Right cardiac atrium (tissue), 5 donors: ENCODE results near the gene COX6A1. TPM values are rescaled to one million over a fixed set of nuclear protein-coding genes. Genes with fewer than 3 reads are reported as not detected.

Experiments used
- ATAC-seq, 2 donors: fragments of 200-7000 bp; cut with Tn5 transposase; one replicate each; pipeline versions ENCODE4 v1.8.0 to v1.9.1; 2020; ENCODE audit warnings: moderate library complexity in 2 of 2, mild to moderate bottlenecking in 1 of 2
- DNase-seq, 3 donors: peaks; one replicate each; pipeline ENCODE4 v3.0.0-alpha.2; 2020
- H3K27ac ChIP-seq: one replicate; pipeline ENCODE4 v1.5.1; 2013; ENCODE audit warnings: mild to moderate bottlenecking, low read length, control low read depth, moderate library complexity
- H3K27me3 ChIP-seq: one replicate; pipeline ENCODE4 v1.6.1; 2013; ENCODE audit not compliant: control insufficient read depth, insufficient read depth
- H3K4me1 ChIP-seq: one replicate; pipeline ENCODE4 v1.6.1; 2013; ENCODE audit warnings: low read length; ENCODE audit not compliant: control insufficient read depth, insufficient read depth
- H3K4me3 ChIP-seq: one replicate; pipeline ENCODE4 v1.5.1; 2013; ENCODE audit warnings: low read length, control low read depth
- H3K9me3 ChIP-seq: one replicate; pipeline ENCODE4 v1.6.1; 2013; ENCODE audit warnings: low read length; ENCODE audit not compliant: control insufficient read depth
- WGBS: extraction: QIAGEN DNeasy Blood & Tissue Kit; methylation state at CpG from one replicate; pipeline ENCODE4 v1.1.7; 2013; 5-methylcytosine and 5-hydroxymethylcytosine counted together
- intact Hi-C, 4 donors: fragments of 100-400 bp; cut with DNase I; formaldehyde crosslinking; loops; one replicate each; pipeline versions ENCODE4 v1.11.0 to v1.14.0; 2022 to 2023
- polyA plus RNA-seq: library from polyadenylated mRNA; stranded (reverse); fragments of 200-250 nt; gene quantifications from one replicate; pipeline ENCODE4 v1.2.3, GENCODE V29; 2013
- total RNA-seq, 4 donors: library from RNA; stranded (reverse); fragmentation: NEBNext Ultra II Directional; extraction: Animal tissue kit (Norgen Biotek cat#: 25700); gene quantifications; one replicate each; pipeline ENCODE4 v1.2.1, GENCODE V29; 2021
- donor health status: healthy with polysubstance abuse.
- donor health status: DM: no; HTN: yes; CAD: no.
- donor health status: DM: no; HTN: no; CAD: no.
- donor health status: DM: no; HTN: yes; CAD: no; lungs with severe emphysema.
- donor health status: DM: yes; HTN: yes; CAD: no.

Gene COX6A1
- total and polyA plus RNA-seq, 5 donors: 132 to 553 (median 183) TPM

DNA sequence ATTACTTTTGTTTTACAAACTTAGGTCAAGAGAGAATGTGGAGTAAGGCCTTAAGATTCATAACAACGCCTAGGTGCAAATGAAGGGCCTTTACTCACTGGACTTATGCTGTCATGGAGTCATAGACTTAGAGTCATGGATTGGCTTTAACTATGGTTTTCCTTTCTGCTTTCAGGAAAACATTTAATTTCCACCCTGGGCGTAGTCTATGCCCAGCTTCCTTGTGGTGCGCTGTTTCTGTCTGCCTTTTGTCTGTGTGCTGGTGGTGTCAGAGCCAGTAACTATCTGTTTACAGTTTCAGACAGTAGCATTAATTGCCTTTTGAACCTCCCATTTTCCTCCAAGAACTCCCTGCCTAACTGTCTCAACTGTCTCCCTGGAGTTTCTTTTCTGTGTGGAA, 31.8 kb upstream of the COX6A1 start:
- no peak for DNase-seq
- no peak for ATAC-seq
- H3K27ac ChIP-seq: no peak overlapping the region
- no peaks in the 10 kb centered on the region for H3K27me3 ChIP-seq
- no peaks in the 10 kb centered on the region for H3K9me3 ChIP-seq
- H3K4me1 ChIP-seq: no peaks in the 10 kb centered on the region
- H3K4me3 ChIP-seq: no peak overlapping the region
- intact Hi-C loops: no loop called here
- 83% methylated on average over 3 of the region's 3 CpGs for WGBS

GRCh38 chr12:120406553-120406952, 31.4 kb upstream of the COX6A1 start:
- intact Hi-C loops: no loop called here
- WGBS: 93% methylated on average over 3 of the region's 3 CpGs
- ATAC-seq: no peak
- no peak for DNase-seq
- no peaks in the 10 kb centered on the region for H3K9me3 ChIP-seq
- H3K27ac ChIP-seq: no peak overlapping the region
- H3K27me3 ChIP-seq: no peaks in the 10 kb centered on the region
- no peaks in the 10 kb centered on the region for H3K4me1 ChIP-seq
- no peak overlapping the region for H3K4me3 ChIP-seq

GRCh38 chr12:120408771-120409170, 29.1 kb upstream of the COX6A1 start:
- WGBS: 93% methylated on average over 11 of the region's 11 CpGs
- DNase-seq (no peak), ATAC-seq (no peak)

DNA sequence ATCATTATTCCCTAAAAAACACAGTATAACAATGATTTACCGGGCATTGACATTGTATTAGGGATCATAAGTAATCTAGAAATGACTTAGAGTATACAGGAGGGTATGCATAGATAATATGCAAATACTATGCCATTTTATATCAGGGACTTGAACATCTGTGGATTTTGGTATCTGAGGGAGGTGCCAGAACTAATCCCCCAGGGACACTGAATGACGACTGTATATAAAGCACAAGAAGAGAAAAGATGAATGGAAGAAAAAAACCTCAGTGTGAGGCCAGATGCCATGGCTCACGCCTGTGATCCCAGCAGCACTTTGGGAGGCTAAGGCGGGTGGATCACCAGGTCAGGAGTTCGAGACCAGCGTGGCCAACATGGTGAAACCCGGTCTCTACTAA, 25.5 kb upstream of the COX6A1 start:
- no peaks in the 10 kb centered on the region for H3K4me1 ChIP-seq
- no peak overlapping the region for H3K4me3 ChIP-seq
- no peak overlapping the region for H3K27ac ChIP-seq
- H3K9me3 ChIP-seq: no peaks in the 10 kb centered on the region
- ATAC-seq (no peak), DNase-seq (no peak)
- 75% methylated on average over 7 of the region's 7 CpGs for WGBS
- no peaks in the 10 kb centered on the region for H3K27me3 ChIP-seq
- intact Hi-C loops: no loop called here

More at GRCh38 chr12:120408771-120409170, 29.1 kb upstream of the COX6A1 start:
- H3K27ac ChIP-seq: no peak overlapping the region
- H3K4me1 ChIP-seq: no peaks in the 10 kb centered on the region
- H3K4me3 ChIP-seq: no peak overlapping the region
- intact Hi-C loops: no loop called here
- H3K9me3 ChIP-seq: no peaks in the 10 kb centered on the region
- H3K27me3 ChIP-seq: no peaks in the 10 kb centered on the region

DNA sequence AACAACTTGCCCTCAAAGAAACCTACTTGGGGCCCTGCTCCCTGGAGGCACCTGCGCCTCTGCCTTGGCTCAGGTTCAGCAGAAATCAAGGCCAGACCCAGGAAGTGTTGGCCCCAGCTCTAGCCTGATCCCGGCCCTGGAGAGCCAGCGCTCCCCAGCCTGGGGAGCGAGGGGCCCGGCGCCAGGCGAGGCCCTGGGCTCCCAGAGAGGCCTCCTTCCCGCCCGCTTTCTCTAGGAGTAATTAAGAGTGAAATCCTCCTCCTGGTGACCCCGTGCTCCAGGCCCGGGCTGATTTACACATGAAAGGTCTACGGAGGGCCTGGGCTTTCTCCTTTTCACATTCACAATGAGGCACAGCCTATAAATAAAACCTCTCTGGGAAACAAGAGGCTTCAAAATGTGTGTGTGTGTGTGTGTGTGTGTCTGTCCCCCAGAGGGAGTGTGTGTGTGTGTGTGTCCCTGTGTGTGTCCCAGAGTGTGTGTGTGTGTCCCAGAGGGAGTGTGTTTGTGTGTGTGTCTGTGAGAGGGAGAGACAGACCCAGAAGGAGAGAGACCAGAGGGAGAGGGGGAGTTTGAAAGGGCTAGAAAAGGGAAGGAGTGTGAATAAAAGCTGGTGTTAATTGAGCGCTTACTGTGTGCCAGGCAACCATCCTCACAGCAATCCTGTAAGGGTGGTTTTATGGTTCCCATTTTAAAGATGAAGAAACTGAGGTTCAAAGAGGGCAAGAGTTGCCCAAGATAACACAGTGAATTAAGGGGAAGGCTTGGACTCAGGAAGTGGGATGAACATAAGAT, 23.8 kb upstream of the COX6A1 start:
- no peaks in the 10 kb centered on the region for H3K9me3 ChIP-seq
- DNase-seq (no peak), ATAC-seq (peak; percentile 48 to 49)
- intact Hi-C loops: no loop called here
- H3K27ac ChIP-seq: peak overlapping the region; percentile 15
- no peaks in the 10 kb centered on the region for H3K27me3 ChIP-seq
- 31% methylated on average over 13 of the region's 13 CpGs for WGBS
- H3K4me3 ChIP-seq: no peak overlapping the region
- H3K4me1 ChIP-seq: no peaks in the 10 kb centered on the region

DNA sequence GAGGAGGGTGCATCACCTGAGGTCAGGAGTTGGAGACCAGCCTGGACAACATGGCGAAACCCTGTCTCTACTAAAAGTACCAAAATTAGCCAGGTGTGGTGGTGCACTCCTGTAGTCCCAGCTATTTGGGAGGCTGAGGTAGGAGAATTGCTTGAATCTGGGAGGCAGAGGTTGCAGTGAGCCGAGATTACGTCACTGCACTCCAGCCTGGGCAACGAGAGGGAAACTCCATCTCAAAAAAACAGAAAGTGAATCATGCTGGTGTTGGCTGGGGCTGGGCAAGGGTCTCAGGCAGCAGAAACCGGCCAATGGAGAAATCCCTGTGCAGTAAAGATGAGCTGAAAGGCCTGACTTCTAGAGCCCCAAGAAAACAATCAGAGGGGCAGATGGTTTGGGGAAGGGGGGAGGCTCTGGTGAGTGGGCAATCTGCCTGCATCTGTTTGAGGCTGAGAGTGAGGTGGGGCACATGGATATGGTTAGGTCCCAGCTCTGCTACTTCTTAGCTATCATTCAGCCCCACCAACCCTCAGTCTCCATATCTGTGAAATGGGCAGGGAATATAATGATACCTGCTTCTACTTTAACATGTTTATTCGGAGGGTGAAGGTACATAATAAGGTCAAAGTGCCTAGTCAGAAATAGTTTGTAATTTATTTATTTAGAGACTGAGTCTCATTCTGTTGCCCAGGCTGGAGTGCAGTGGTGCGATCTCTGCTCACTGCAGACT, 21.3 kb upstream of the COX6A1 start:
- no peak overlapping the region for H3K4me3 ChIP-seq
- 75% methylated on average over 7 of the region's 7 CpGs for WGBS
- no peak for DNase-seq
- no peaks in the 10 kb centered on the region for H3K9me3 ChIP-seq
- intact Hi-C loops: no loop called here
- ATAC-seq: no peak
- H3K27ac ChIP-seq: no peak overlapping the region
- H3K27me3 ChIP-seq: no peaks in the 10 kb centered on the region
- H3K4me1 ChIP-seq: no peaks in the 10 kb centered on the region

GRCh38 chr12:120417917-120418580, 19.9 kb upstream of the COX6A1 start:
- intact Hi-C loops: no loop called here
- no peak overlapping the region for H3K27ac ChIP-seq
- ATAC-seq: no peak
- no peaks in the 10 kb centered on the region for H3K9me3 ChIP-seq
- no peak overlapping the region for H3K4me3 ChIP-seq
- no peaks in the 10 kb centered on the region for H3K4me1 ChIP-seq
- 82% methylated on average over 4 of the region's 4 CpGs for WGBS
- no peak for DNase-seq
- H3K27me3 ChIP-seq: no peaks in the 10 kb centered on the region

- no peaks in the 10 kb centered on the region for H3K4me1 ChIP-seq
- no peak overlapping the region for H3K4me3 ChIP-seq
- H3K9me3 ChIP-seq: no peaks in the 10 kb centered on the region
- no peak overlapping the region for H3K27ac ChIP-seq
- no peaks in the 10 kb centered on the region for H3K27me3 ChIP-seq
- DNase-seq (no peak), ATAC-seq (no peak)
- WGBS: 76% methylated on average over 4 of the region's 4 CpGs
- intact Hi-C loops: no loop called here
Measured at GRCh38 chr12:120421701-120422100, 16.2 kb upstream of the COX6A1 start.

DNA sequence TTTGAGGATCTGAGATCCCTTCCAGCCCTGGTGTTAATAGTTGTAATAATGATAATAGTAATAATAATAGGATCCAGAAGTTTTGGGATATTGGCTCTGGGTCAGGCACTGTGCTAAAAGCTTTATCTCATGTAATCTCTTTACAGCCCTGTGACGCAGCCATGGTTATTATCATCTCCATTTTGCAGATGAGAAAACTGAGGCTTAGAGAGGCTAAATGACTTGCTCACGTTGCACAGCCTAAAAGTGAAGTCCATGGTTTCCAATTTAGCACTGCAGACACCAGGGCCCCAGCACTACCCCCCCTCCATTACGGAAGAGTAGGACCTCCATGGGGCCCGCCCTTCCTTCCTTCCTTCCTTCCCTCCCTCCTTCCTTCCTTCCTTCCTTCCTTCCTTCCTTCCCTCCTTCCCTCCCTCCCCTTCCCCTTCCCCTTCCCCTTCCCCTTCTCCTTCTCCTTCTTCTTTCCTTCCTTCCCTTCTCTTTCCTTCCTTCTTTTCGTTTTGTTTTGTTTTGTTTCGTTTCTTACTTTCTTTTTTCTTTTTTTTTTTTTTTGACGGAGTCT, 14.9 kb upstream of the COX6A1 start:
- no peaks in the 10 kb centered on the region for H3K4me1 ChIP-seq
- no peaks in the 10 kb centered on the region for H3K27me3 ChIP-seq
- no peak for DNase-seq
- H3K9me3 ChIP-seq: no peaks in the 10 kb centered on the region
- H3K27ac ChIP-seq: no peak overlapping the region
- WGBS: 65% methylated on average over 7 of the region's 7 CpGs
- no peak for ATAC-seq
- intact Hi-C loops: no loop called here
- no peak overlapping the region for H3K4me3 ChIP-seq

- intact Hi-C loops: loop anchor here in 1 of 4 donors (5.0 kb wide), 1 partner anchor 68 kb away; no protein-coding TSS in a partner anchor
- no peaks in the 10 kb centered on the region for H3K4me1 ChIP-seq
- no peaks in the 10 kb centered on the region for H3K27me3 ChIP-seq
- WGBS: 56% methylated on average over 3 of the region's 3 CpGs
- no peak overlapping the region for H3K4me3 ChIP-seq
- no peak for DNase-seq
- H3K9me3 ChIP-seq: no peaks in the 10 kb centered on the region
- H3K27ac ChIP-seq: no peak overlapping the region
- no peak for ATAC-seq
Measured at GRCh38 chr12:120425797-120426196, 12.1 kb upstream of the COX6A1 start.
